Sigmoid colon (tissue), 7 donors: Measurements from ENCODE around the gene BAZ1B. TPM values are rescaled to one million over a fixed set of nuclear protein-coding genes. Genes with fewer than 3 reads are reported as not detected.

Source experiments
- DNase-seq: peaks from one replicate; pipeline ENCODE4 v3.0.0-alpha.2; 2019
- H3K27ac ChIP-seq, 4 donors: fragments of 200-600 bp; sonication (generic); one replicate each; pipeline ENCODE4 v1.5.1; 2016 to 2019; ENCODE audit warnings: mild to moderate bottlenecking in 1 of 4
- H3K27me3 ChIP-seq, 3 donors: fragments of 200-600 bp; sonication (generic); one replicate each; pipeline ENCODE4 v1.5.1; 2019; ENCODE audit warnings: mild to moderate bottlenecking in 1 of 3
- H3K36me3 ChIP-seq, 4 donors: fragments of 200-600 bp; sonication (generic); one replicate each; pipeline ENCODE4 v1.5.1; 2016 to 2019
- H3K4me1 ChIP-seq, 4 donors: fragments of 200-600 bp; sonication (generic); one replicate each; pipeline ENCODE4 v1.5.1; 2017 to 2019
- H3K4me3 ChIP-seq, 4 donors: fragments of 200-600 bp; sonication (generic); one replicate each; pipeline ENCODE4 v1.5.1; 2017 to 2019; ENCODE audit warnings: mild to moderate bottlenecking in 2 of 4, moderate library complexity in 1 of 4
- H3K9me3 ChIP-seq, 4 donors: fragments of 200-600 bp in 3 of 4; sonication (generic) in 3 of 4; one replicate each; pipeline versions ENCODE4 v1.5.1 to v1.6.1; 2013 to 2019
- CTCF ChIP-seq, 4 experiments: fragments of 450-650 bp in 3 of 4; fragments of 200-600 bp in 1 of 4; IDR thresholded peaks; one replicate each; pipeline ENCODE4 v1.5.1; 2016 to 2019; ENCODE audit warnings: antibody characterized with exemption in 4 of 4, mild to moderate bottlenecking in 3 of 4, moderate library complexity in 2 of 4
- EP300 ChIP-seq, 4 donors: sonication (generic); formaldehyde crosslinking; IDR thresholded peaks; one replicate each; pipeline ENCODE4 v1.6.1; 2017; ENCODE audit warnings: antibody characterized with exemption in 4 of 4
- POLR2A ChIP-seq, 2 donors: fragments of 450-650 bp; IDR thresholded peaks; one replicate each; pipeline ENCODE4 v1.6.1; 2016; ENCODE audit warnings: antibody characterized with exemption in 2 of 2, mild to moderate bottlenecking in 2 of 2, moderate library complexity in 2 of 2
- POLR2AphosphoS5 ChIP-seq, 4 donors: sonication (generic); formaldehyde crosslinking; IDR thresholded peaks; one replicate each; pipeline ENCODE4 v1.6.1; 2017; ENCODE audit warnings: antibody characterized with exemption in 4 of 4
- WGBS, 2 donors: extraction: QIAGEN DNeasy Blood & Tissue Kit; methylation state at CpG; one replicate each; pipeline ENCODE4 v1.1.7; 2013; 5-methylcytosine and 5-hydroxymethylcytosine counted together
- intact Hi-C: fragments of 100-400 bp; cut with DNase I; formaldehyde crosslinking; loops from one replicate; pipeline ENCODE4 v1.15.1; 2023
- polyA plus RNA-seq, 3 donors: library from polyadenylated mRNA; stranded (reverse); fragments of 200-250 nt; gene quantifications; one replicate each; pipeline ENCODE4 v1.2.3, GENCODE V29; 2013
- total RNA-seq, 4 donors: library from RNA; depleted of rRNA; stranded (reverse); fragments of >200 nt; gene quantifications; one replicate each; pipeline ENCODE4 v1.1.0, GENCODE V29; 2016
- donor health status: healthy with polysubstance abuse.
- donor health status: Bipolar disorder and iron deficiency.
- donor health status: healthy.

Gene BAZ1B
- total and polyA plus RNA-seq, 7 donors: 13.8 to 67.3 (median 47.2) TPM

- intact Hi-C loops: no loop called here
- no peak for TF ChIP-seq EP300 (IDR thresholded peaks at IDR 0.05)
- TF ChIP-seq POLR2A (IDR thresholded peaks at IDR 0.05): no peak
- no peak for TF ChIP-seq CTCF (IDR thresholded peaks at IDR 0.05)
- TF ChIP-seq POLR2AphosphoS5 (IDR thresholded peaks at IDR 0.05): no peak
- Histone ChIP-seq H3K27me3 (peaks cover 0 to 24% (median 15%) of the 10 kb centered on the region in 3 donors), H3K27ac (no peak overlapping the region), H3K4me3 (no peak overlapping the region), H3K4me1 (peaks cover 0 to 14% (median 7%) of the 10 kb centered on the region in 4 donors), H3K36me3 (peaks cover 0 to 25% (median 10%) of the 10 kb centered on the region in 4 donors), H3K9me3 (no peaks in the 10 kb centered on the region)
- DNase-seq: no peak
- WGBS, 2 donors: 29 to 60% methylated on average over 20 of the region's 20 CpGs
Measured at GRCh38 chr7:73436031-73436929, 85.8 kb downstream of the BAZ1B start.

DNA sequence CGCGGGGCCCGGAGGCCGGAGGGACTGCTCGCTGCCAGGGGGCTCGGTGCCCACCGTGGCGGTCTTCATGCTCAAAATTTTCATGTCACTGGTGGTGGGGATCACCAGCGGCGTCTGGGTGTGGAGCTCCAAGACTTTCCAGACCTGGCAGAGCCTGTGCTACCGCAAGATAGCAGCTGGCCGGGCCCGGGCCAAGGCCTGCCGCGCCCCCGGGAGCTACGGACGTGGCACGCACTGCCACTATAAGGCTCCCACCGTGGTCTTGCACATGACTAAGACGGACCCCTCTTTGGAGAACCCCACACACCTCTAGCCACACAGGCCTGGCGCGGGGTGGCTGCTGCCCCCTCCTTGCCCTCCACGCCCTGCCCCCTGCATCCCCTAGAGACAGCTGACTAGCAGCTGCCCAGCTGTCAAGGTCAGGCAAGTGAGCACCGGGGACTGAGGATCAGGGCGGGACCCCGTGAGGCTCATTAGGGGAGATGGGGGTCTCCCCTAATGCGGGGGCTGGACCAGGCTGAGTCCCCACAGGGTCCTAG, 86.6 kb downstream of the BAZ1B start:
- Histone ChIP-seq H3K4me1 (peaks cover 0 to 14% (median 7%) of the 10 kb centered on the region in 4 donors), H3K9me3 (no peaks in the 10 kb centered on the region), H3K27me3 (peaks cover 0 to 24% (median 15%) of the 10 kb centered on the region in 3 donors), H3K36me3 (peaks cover 0 to 17% (median 5%) of the 10 kb centered on the region in 4 donors), H3K27ac (no peak overlapping the region), H3K4me3 (no peak overlapping the region)
- DNase-seq: no peak
- TF ChIP-seq POLR2A (IDR thresholded peaks at IDR 0.05): no peak
- no peak for TF ChIP-seq CTCF (IDR thresholded peaks at IDR 0.05)
- no peak for TF ChIP-seq EP300 (IDR thresholded peaks at IDR 0.05)
- TF ChIP-seq POLR2AphosphoS5 (IDR thresholded peaks at IDR 0.05): no peak
- intact Hi-C loops: no loop called here
- WGBS, 2 donors: 47 to 83% methylated on average over 28 of the region's 28 CpGs

DNA sequence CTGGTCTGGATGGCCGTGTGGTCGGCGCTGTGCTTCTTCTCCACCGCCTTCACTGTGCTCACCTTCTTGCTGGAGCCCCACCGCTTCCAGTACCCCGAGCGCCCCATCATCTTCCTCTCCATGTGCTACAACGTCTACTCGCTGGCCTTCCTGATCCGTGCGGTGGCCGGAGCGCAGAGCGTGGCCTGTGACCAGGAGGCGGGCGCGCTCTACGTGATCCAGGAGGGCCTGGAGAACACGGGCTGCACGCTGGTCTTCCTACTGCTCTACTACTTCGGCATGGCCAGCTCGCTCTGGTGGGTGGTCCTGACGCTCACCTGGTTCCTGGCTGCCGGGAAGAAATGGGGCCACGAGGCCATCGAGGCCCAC, 87.4 kb downstream of the BAZ1B start:
- Histone ChIP-seq H3K4me3 (no peak overlapping the region), H3K9me3 (no peaks in the 10 kb centered on the region), H3K4me1 (peaks cover 0 to 14% (median 7%) of the 10 kb centered on the region in 4 donors), H3K27me3 (peaks cover 0 to 27% (median 15%) of the 10 kb centered on the region in 3 donors), H3K36me3 (peaks cover 0 to 9% (median 4%) of the 10 kb centered on the region in 4 donors), H3K27ac (no peak overlapping the region)
- TF ChIP-seq POLR2AphosphoS5 (IDR thresholded peaks at IDR 0.05): no peak
- no peak for TF ChIP-seq POLR2A (IDR thresholded peaks at IDR 0.05)
- TF ChIP-seq EP300 (IDR thresholded peaks at IDR 0.05): no peak
- no peak for TF ChIP-seq CTCF (IDR thresholded peaks at IDR 0.05)
- no peak for DNase-seq
- WGBS, 2 donors: 96 to 97% methylated on average over 26 of the region's 26 CpGs
- intact Hi-C loops: no loop called here

DNA sequence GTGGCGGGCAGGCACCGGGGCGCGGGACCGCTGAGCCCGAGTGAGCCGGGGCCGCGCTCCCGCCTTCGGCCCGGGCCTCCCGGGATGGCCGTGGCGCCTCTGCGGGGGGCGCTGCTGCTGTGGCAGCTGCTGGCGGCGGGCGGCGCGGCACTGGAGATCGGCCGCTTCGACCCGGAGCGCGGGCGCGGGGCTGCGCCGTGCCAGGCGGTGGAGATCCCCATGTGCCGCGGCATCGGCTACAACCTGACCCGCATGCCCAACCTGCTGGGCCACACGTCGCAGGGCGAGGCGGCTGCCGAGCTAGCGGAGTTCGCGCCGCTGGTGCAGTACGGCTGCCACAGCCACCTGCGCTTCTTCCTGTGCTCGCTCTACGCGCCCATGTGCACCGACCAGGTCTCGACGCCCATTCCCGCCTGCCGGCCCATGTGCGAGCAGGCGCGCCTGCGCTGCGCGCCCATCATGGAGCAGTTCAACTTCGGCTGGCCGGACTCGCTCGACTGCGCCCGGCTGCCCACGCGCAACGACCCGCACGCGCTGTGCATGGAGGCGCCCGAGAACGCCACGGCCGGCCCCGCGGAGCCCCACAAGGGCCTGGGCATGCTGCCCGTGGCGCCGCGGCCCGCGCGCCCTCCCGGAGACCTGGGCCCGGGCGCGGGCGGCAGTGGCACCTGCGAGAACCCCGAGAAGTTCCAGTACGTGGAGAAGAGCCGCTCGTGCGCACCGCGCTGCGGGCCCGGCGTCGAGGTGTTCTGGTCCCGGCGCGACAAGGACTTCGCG, 88.0 kb downstream of the BAZ1B start:
- peak overlapping the region in 3 of 4 donors; percentile 41 to 49 (median 42) for H3K4me3 ChIP-seq
- 39 to 54% methylated on average over 110 of the region's 110 CpGs for WGBS, 2 donors
- peaks cover 0 to 17% (median 9%) of the 10 kb centered on the region in 4 donors for H3K4me1 ChIP-seq
- TF ChIP-seq POLR2AphosphoS5 (IDR thresholded peaks at IDR 0.05) (no peak), POLR2A (IDR thresholded peaks at IDR 0.05) (no peak), EP300 (IDR thresholded peaks at IDR 0.05) (no peak), CTCF (IDR thresholded peaks at IDR 0.05) (no peak)
- H3K27ac ChIP-seq: no peak overlapping the region
- DNase-seq: no peak
- H3K27me3 ChIP-seq: peaks cover 3 to 33% (median 17%) of the 10 kb centered on the region in 3 donors
- peaks cover 0 to 3% (median under 1%) of the 10 kb centered on the region in 4 donors for H3K36me3 ChIP-seq
- intact Hi-C loops: no loop called here
- no peaks in the 10 kb centered on the region for H3K9me3 ChIP-seq
